ENCODE results near the gene NUDT14.

NUDT14 gene

DNA sequence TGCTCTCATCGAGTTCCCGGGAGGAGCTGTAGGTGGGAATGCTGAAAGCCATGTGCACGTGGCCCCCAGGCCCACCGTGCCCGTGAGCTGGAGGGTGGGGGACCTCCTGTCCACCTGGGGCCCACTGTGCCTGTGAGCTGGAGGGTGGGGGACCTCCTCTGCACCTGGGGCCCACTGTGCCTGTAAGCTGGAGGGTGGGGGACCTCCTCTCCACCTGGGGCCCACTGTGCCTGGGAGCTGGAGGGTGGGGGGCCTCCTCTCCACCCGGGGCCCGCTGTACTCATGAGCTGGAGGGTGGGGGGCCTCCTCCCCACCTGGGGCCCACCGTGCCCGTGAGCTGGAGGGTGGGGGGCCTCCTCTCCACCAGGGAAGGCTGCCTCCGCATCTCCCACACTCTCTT lies 13.9 kb upstream of the NUDT14 start:
- DNase-seq (ENCODE audit: low read depth): no peak
- no peak overlapping the region for H3K4me3 ChIP-seq (ENCODE audit: low read depth, low read length)
- TF ChIP-seq, protein P1, sequence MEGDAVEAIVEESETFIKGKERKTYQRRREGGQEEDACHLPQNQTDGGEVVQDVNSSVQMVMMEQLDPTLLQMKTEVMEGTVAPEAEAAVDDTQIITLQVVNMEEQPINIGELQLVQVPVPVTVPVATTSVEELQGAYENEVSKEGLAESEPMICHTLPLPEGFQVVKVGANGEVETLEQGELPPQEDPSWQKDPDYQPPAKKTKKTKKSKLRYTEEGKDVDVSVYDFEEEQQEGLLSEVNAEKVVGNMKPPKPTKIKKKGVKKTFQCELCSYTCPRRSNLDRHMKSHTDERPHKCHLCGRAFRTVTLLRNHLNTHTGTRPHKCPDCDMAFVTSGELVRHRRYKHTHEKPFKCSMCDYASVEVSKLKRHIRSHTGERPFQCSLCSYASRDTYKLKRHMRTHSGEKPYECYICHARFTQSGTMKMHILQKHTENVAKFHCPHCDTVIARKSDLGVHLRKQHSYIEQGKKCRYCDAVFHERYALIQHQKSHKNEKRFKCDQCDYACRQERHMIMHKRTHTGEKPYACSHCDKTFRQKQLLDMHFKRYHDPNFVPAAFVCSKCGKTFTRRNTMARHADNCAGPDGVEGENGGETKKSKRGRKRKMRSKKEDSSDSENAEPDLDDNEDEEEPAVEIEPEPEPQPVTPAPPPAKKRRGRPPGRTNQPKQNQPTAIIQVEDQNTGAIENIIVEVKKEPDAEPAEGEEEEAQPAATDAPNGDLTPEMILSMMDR (IDR thresholded peaks at IDR 0.05; ENCODE audit: insufficient read depth, low read depth, low read length, missing control alignments): no peak

DNA sequence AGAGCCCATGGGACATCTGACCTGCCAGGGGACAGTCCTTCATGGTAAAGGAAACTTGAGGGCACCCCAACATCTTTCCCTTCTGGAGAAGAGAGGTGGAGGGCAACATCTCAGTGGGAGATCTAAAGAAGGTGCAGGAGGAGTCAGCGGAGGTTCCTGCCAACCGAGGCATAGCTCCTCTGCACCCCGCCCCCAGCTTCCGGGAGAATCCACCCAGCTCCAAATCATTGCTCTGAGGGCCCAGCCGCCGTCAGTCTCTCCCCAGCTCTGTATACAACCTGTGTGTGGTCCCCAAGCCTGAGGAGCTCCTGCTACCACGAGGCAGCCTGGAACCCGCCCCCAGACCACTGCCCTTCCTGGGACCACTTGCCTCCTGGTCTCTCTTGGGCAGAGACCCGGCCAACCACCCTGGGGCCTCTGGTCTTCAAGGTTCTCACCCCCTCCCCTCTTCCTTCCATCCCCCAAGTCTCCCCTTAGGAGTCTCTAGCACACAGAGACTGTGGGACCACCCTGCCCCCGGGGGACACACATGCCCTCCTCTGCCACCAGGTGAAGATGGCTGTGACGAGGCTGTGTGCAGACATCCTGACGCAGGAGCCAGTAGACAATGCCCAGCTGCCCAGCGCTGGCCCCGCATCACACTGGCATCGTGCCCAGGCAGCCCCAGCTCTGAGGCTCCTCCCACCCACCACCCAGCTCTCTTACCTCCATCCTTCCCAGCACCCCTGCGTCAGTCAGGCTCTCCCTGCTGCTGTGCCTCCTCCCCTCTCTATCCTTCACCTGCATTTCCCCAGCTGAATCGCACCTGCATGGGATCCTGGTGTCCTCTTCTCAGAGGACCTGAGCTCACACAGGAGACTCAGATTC lies 13.0 kb upstream of the NUDT14 start:
- no peak for DNase-seq (ENCODE audit: low read depth)
- no peak overlapping the region for H3K4me3 ChIP-seq (ENCODE audit: low read depth, low read length)
- TF ChIP-seq, protein P1 (IDR thresholded peaks at IDR 0.05; ENCODE audit: insufficient read depth, low read depth, low read length, missing control alignments): no peak

DNA sequence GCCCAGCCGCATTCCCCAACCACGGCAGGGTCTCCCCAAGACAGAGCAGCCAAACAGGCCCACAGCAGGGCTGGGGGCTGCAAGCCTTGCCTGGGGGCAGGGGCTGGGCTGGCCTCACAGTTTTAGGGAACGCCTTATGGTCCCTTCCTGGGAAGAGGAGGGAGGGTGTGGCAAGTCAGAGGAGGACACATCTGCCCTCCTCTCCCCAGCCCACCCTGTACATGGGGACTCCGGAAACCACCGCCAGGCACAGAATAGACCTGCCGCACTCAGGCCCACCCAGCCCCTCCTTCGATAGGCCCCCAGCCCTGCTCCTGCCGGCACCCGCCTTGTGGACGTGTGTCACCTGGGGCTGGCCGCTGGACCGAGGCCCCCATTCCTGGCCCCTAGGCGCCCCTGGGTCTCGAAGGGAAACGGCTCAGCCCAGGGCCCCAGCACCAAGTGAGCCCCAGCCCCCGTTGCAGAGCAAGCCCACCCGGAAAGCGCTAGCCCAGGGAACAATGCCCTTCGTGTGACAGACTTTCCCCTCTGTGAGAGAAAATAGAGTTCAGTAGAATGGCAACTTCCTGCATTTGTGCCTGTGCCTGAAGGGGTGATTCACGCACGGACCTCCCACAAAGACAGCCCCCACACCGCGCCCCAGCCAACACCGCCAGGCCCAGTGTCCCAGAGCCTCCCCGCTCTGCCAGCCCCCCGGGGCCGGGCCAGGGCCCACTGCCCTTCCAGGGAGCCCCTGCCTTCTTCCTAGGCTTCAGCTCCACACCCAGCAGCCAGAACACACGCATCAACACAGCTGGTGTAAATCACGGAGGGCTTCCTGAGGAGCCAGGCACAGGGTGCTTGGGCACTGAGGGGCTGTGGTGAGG lies 12.0 kb upstream of the NUDT14 start:
- no peak for DNase-seq (ENCODE audit: low read depth)
- TF ChIP-seq, protein P1 (IDR thresholded peaks at IDR 0.05; ENCODE audit: insufficient read depth, low read depth, low read length, missing control alignments): no peak
- H3K4me3 ChIP-seq (ENCODE audit: low read depth, low read length): no peak overlapping the region

DNA sequence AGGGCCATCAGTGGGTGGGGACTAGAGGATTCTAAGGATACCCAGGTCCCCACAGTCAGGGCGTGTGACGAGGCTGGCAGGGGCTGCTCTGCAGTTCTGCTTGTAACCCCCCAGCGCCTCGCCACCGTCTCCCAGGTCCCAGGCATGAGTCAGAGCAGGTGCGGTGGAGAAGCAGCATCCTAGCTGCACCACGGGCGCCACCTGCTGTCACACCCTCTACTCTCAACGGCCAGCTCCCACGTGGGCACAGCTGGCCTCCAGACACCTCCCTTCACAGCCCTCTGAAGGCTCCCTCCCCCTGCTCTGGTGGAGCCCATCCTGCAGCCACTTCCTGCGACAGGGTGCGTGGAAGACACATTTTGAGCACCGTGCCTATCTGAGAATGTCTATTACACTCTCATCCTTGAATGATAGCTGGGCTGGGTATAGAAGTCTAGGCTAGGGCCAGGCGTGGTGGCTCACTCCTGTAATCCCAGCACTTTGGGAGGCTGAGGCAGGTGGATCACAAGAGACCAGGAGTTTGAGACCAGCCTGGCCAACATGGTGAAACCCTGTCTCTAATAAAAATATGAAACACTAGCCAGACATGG lies 6.9 kb upstream of the NUDT14 start:
- TF ChIP-seq, protein P1 (IDR thresholded peaks at IDR 0.05; ENCODE audit: insufficient read depth, low read depth, low read length, missing control alignments): no peak
- H3K4me3 ChIP-seq (ENCODE audit: low read depth, low read length): no peak overlapping the region
- no peak for DNase-seq (ENCODE audit: low read depth)

DNA sequence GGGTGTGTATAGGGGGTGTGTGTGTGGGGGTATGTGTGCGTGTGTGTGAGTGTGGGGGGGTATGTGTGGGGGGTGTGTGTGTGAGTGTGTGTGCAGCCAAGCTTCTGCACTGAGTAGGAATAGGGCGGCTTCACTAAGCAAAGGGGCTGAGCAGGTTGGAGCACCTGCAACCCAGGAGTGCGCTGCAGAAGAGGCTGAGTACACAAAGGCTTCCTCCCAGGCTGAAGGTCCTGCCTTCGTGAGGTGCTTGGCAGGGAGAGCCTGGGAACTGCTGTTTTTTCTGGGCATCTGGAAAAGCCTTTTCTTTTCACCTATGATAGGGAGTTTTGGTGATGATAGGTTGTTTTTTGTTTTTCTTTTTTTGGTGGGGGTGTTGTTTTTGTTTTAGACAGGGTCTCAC lies 6.0 kb upstream of the NUDT14 start:
- DNase-seq (ENCODE audit: low read depth): no peak
- TF ChIP-seq, protein P1 (IDR thresholded peaks at IDR 0.05; ENCODE audit: insufficient read depth, low read depth, low read length, missing control alignments): no peak
- no peak overlapping the region for H3K4me3 ChIP-seq (ENCODE audit: low read depth, low read length)

DNA sequence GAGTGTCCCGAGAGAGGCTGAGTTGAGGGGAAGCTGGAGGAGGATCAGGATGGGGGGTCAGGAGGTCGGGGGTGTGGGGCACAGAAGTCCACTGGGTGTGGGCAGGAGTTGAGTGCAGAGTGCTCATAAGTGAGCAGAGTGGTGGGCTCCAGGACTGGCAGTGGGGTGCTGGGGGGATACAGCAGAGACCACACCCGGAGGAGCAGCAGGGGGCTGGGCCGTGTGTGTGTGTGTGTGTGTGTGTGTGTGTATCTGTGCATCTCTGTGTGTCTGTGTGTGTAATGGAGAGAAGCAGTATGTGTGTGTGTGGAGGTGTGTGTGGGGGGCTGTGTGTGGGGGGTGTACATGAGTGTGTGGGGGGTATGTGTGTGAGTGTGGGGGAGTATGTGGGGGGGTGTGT lies 4.9 kb upstream of the NUDT14 start:
- no peak for DNase-seq (ENCODE audit: low read depth)
- no peak overlapping the region for H3K4me3 ChIP-seq (ENCODE audit: low read depth, low read length)
- TF ChIP-seq, protein P1 (IDR thresholded peaks at IDR 0.05; ENCODE audit: insufficient read depth, low read depth, low read length, missing control alignments): no peak
